GM23338 (cell line): ENCODE data around the gene CCDC12. TPM values are rescaled to one million over a fixed set of nuclear protein-coding genes. Genes with fewer than 3 reads are reported as not detected.

Experiments
- ATAC-seq: fragments of 200-7000 bp; cut with Tn5 transposase; 3 replicates; pipeline ENCODE4 v1.9.1; 2020
- DNase-seq: peaks from one replicate; pipeline ENCODE4 v3.0.0-alpha.2; 2015; ENCODE audit warnings: low spot score
- H2AFZ ChIP-seq: fragments of 200-600 bp; sonication (generic); 2 replicates; pipeline ENCODE4 v1.8.0; 2016; ENCODE audit warnings: antibody characterized with exemption, mild to moderate bottlenecking, moderate library complexity
- H3F3A ChIP-seq: fragments of 200-600 bp; sonication (generic); replicated peaks from 2 replicates; pipeline ENCODE4 v1.8.0; 2017; ENCODE audit warnings: antibody characterized with exemption, mixed run types, low read depth
- H3K27ac ChIP-seq: fragments of 200-600 bp; sonication (generic); 2 replicates; pipeline ENCODE4 v1.6.1; 2016; ENCODE audit warnings: low read depth
- H3K27me3 ChIP-seq: fragments of 200-600 bp; sonication (generic); 2 replicates; pipeline ENCODE4 v1.8.0; 2016; ENCODE audit warnings: mild to moderate bottlenecking, mixed run types, moderate library complexity; ENCODE audit not compliant: insufficient read depth
- H3K36me3 ChIP-seq: fragments of 200-600 bp; sonication (generic); 2 replicates; pipeline ENCODE4 v1.8.0; 2016; ENCODE audit warnings: mild to moderate bottlenecking; ENCODE audit not compliant: insufficient read depth
- H3K4me1 ChIP-seq: fragments of 200-600 bp; sonication (generic); 2 replicates; pipeline ENCODE4 v1.8.0; 2016; ENCODE audit warnings: mild to moderate bottlenecking, moderate library complexity; ENCODE audit not compliant: insufficient read depth
- H3K4me2 ChIP-seq: fragments of 200-600 bp; sonication (generic); 2 replicates; pipeline ENCODE4 v1.7.1; 2017; ENCODE audit warnings: mixed run types
- H3K4me3 ChIP-seq: fragments of 200-600 bp; sonication (generic); 2 replicates; pipeline ENCODE4 v1.6.1; 2016; ENCODE audit warnings: mixed run types
- H3K79me2 ChIP-seq: fragments of 200-600 bp; sonication (generic); replicated peaks from 2 replicates; pipeline ENCODE4 v1.8.0; 2017; ENCODE audit warnings: mild to moderate bottlenecking; ENCODE audit not compliant: insufficient read depth
- H3K9me2 ChIP-seq: fragments of 200-600 bp; sonication (generic); 2 replicates; pipeline ENCODE4 v1.8.0; 2017; ENCODE audit not compliant: insufficient read depth
- H4K20me1 ChIP-seq: fragments of 200-600 bp; sonication (generic); replicated peaks from 2 replicates; pipeline ENCODE4 v1.8.0; 2017; ENCODE audit warnings: mild to moderate bottlenecking; ENCODE audit not compliant: insufficient read depth
- H3K27ac Mint-ChIP-seq: 2 replicates; pipeline ENCODE4 v1.8.0; 2020; ENCODE audit warnings: inconsistent platforms, mild to moderate bottlenecking, moderate library complexity, mixed read lengths
- H3K27me3 Mint-ChIP-seq: 3 replicates; pipeline ENCODE4 v1.8.0; 2022; ENCODE audit warnings: low read depth, mild to moderate bottlenecking, moderate library complexity, mixed read lengths, inconsistent platforms; ENCODE audit not compliant: insufficient read depth, poor library complexity
- H3K36me3 Mint-ChIP-seq: 3 replicates; pipeline ENCODE4 v1.8.0; 2021; ENCODE audit warnings: low read depth, mild to moderate bottlenecking, inconsistent platforms, moderate library complexity, mixed read lengths
- H3K4me1 Mint-ChIP-seq: 3 replicates; pipeline ENCODE4 v1.8.0; 2020; ENCODE audit warnings: mild to moderate bottlenecking, inconsistent platforms, mixed read lengths
- H3K4me3 Mint-ChIP-seq: 3 replicates; pipeline ENCODE4 v1.8.0; 2021; ENCODE audit warnings: moderate library complexity, mild to moderate bottlenecking, inconsistent platforms, mixed read lengths
- H3K9me3 Mint-ChIP-seq: 3 replicates; pipeline ENCODE4 v1.8.0; 2020; ENCODE audit warnings: moderate library complexity, mild to moderate bottlenecking, inconsistent platforms, mixed read lengths
- CREB1 ChIP-seq: fragments of 250-450 bp; sonication (Bioruptor Pico); IDR thresholded peaks from 2 replicates; pipeline ENCODE4 v1.5.0; 2020; ENCODE audit warnings: low read depth, mild to moderate bottlenecking, moderate library complexity
- CTCF ChIP-seq, 2 experiments: fragments of 200-600 bp in 1 of 2; sonication (generic) in 1 of 2; conservative IDR thresholded peaks; 2 replicates each; pipeline versions ENCODE4 v1.5.1 to v1.6.1; 2016 to 2017; ENCODE audit warnings: antibody characterized with exemption in 2 of 2, low read depth in 2 of 2, mild to moderate bottlenecking in 2 of 2, moderate library complexity in 1 of 2
- ETS1 ChIP-seq: IDR thresholded peaks from 2 replicates; pipeline ENCODE4 v1.6.1; 2016; ENCODE audit warnings: antibody characterized with exemption
- EZH2 ChIP-seq: fragments of 200-600 bp; sonication (generic); IDR thresholded peaks from one replicate; pipeline ENCODE4 v1.8.0; 2017; ENCODE audit warnings: antibody characterized with exemption, mild to moderate bottlenecking, low read depth; ENCODE audit not compliant: unreplicated experiment
- EZH2phosphoT487 ChIP-seq: fragments of 200-600 bp; sonication (generic); IDR thresholded peaks from one replicate; pipeline ENCODE4 v1.8.1; 2018; ENCODE audit warnings: antibody characterized with exemption; ENCODE audit not compliant: unreplicated experiment
- JUNB ChIP-seq: IDR thresholded peaks from one replicate; pipeline ENCODE4 v1.6.1; 2016; ENCODE audit warnings: antibody characterized with exemption; ENCODE audit not compliant: unreplicated experiment
- NANOG ChIP-seq: IDR thresholded peaks from 2 replicates; pipeline ENCODE4 v1.6.1; 2016; ENCODE audit warnings: antibody characterized with exemption, borderline replicate concordance
- POLR2AphosphoS5 ChIP-seq: IDR thresholded peaks from 2 replicates; pipeline ENCODE4 v1.6.1; 2016; ENCODE audit warnings: antibody characterized with exemption, low read depth
- REST ChIP-seq: IDR thresholded peaks from one replicate; pipeline ENCODE4 v1.6.1; 2018; ENCODE audit warnings: antibody characterized with exemption; ENCODE audit not compliant: unreplicated experiment
- STAT1 ChIP-seq: IDR thresholded peaks from one replicate; pipeline ENCODE4 v1.6.1; 2016; ENCODE audit warnings: antibody characterized with exemption; ENCODE audit not compliant: unreplicated experiment
- ZNF114 ChIP-seq: fragments of 250-450 bp; sonication (Bioruptor Pico); IDR thresholded peaks from 2 replicates; pipeline ENCODE4 v1.5.0; 2020; ENCODE audit warnings: mild to moderate bottlenecking, moderate library complexity
- ZNF331 ChIP-seq: fragments of 250-450 bp; sonication (Bioruptor Pico); IDR thresholded peaks from 2 replicates; pipeline ENCODE4 v1.5.0; 2020; ENCODE audit warnings: low read depth, mild to moderate bottlenecking, moderate library complexity
- ZNF462 ChIP-seq: fragments of 250-450 bp; sonication (Bioruptor Pico); IDR thresholded peaks from 2 replicates; pipeline ENCODE4 v1.5.0; 2020; ENCODE audit warnings: mild to moderate bottlenecking, moderate library complexity
- polyA plus RNA-seq: library from polyadenylated mRNA; unstranded; fragments of >200 nt; fragmentation: Nextera tagmentation; extraction: Ambion mirVana; gene quantifications from 2 replicates; pipeline ENCODE4 v1.2.1, GENCODE V29; 2016
- total RNA-seq: library from RNA; depleted of rRNA; stranded (reverse); fragments of >200 nt; shearing (Covaris generic); gene quantifications from 2 replicates; pipeline ENCODE4 v1.2.3, GENCODE V29; 2014

Gene CCDC12
- total and polyA plus RNA-seq, 2 experiments from 2014 or later = 42.9 to 133 TPM

- Histone ChIP-seq H3K4me1 (peaks cover 4% of the 10 kb centered on the region), H3K79me2 (peaks cover 69% of the 10 kb centered on the region), H3K27me3 (no peaks in the 10 kb centered on the region), H3K36me3 (no peaks in the 10 kb centered on the region), H3K9me2 (no peaks in the 10 kb centered on the region), H2AFZ (no peak overlapping the region), H3K27ac (no peak overlapping the region), H4K20me1 (peaks cover 62% of the 10 kb centered on the region), H3K4me2 (peak overlapping the region; percentile 88; the same call in 1 of the 2 replicates), H3K4me3 (peak overlapping the region; percentile 97; the same call in 1 of the 2 replicates), H3F3A (no peaks in the 10 kb centered on the region; the same call in 1 of the 2 replicates)
- Mint-ChIP-seq H3K27me3 (peaks cover 22% of the 10 kb centered on the region), H3K9me3 (peaks cover 3% of the 10 kb centered on the region; the same call in 1 of the 3 replicates), H3K4me3 (peak overlapping the region; percentile 97), H3K36me3 (peaks cover 23% of the 10 kb centered on the region), H3K4me1 (peaks cover 32% of the 10 kb centered on the region), H3K27ac (peak overlapping the region; percentile 70; the same call in 1 of the 2 replicates)
- DNase-seq (no peak), ATAC-seq (no peak)
- TF ChIP-seq POLR2AphosphoS5 (no peak), ZNF331 (CRISPR knock-in tag) (no peak), CTCF (conservative IDR thresholded peaks at IDR 0.05; ENCODE audit: low read depth in 2 of 2) (no peak), EZH2phosphoT487 (no peak), CREB1 (CRISPR knock-in tag) (no peak), ETS1 (no peak), REST (no peak), STAT1 (no peak), EZH2 (no peak), ZNF114 (CRISPR knock-in tag) (no peak), JUNB (no peak), ZNF462 (no peak), NANOG (no peak)
These were observed 1.9 kb downstream of the CCDC12 start for GRCh38 chr3:46974421-46975171.
